ENCODE measurements around the gene EHHADH. TPM values are rescaled to one million over a fixed set of nuclear protein-coding genes. Genes with fewer than 3 reads are reported as not detected.

The EHHADH gene
- total and polyA plus RNA-seq, 9 of the 15 experiments (the other 6 are each of a cell fraction or from before 2014, with no cell fraction given) = 3.6 to 6.4 (median 5.4) TPM

DNA sequence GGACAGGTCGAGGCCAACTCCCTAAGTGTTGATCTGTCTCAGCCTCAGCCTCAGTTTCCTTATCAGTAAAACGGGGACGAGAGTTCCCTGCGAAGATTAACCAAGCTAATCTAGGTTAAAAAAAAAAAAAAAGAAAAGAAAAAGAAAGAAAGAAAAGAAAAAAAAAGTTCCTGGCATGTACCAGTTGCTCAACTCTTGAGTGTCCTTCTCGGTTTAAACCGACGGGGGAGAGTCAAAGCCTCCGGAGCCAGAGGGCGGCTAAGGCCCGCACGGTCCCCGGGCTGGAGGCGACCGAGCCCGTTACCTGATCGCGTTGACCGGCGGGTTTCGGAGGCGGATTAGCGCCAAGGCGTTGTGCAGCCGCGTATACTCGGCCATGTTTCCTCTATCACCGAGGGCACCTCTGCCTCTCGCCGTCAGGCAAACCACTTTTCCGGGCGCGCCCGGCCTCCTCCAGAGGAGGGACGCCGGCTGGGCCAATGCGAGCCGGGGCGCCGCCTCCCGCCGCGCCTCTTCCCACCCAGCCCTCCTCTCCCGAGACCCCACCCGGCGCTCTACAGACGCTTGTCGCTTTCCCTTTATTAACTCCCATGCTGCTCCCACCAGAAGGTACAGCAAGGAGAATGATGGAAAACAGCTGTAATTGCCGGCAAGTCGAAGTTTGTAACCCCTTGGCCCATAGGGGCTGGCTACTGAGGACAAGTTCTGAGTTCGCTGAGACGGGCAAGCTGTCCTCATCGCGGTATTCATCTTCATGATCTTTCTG, at the start of gene EHHADH (continued):
- TF ChIP-seq, protein P1, sequence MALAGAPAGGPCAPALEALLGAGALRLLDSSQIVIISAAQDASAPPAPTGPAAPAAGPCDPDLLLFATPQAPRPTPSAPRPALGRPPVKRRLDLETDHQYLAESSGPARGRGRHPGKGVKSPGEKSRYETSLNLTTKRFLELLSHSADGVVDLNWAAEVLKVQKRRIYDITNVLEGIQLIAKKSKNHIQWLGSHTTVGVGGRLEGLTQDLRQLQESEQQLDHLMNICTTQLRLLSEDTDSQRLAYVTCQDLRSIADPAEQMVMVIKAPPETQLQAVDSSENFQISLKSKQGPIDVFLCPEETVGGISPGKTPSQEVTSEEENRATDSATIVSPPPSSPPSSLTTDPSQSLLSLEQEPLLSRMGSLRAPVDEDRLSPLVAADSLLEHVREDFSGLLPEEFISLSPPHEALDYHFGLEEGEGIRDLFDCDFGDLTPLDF (CRISPR knock-in tag; IDR thresholded peaks at IDR 0.05) = no peak
- TF ChIP-seq NELFE (IDR thresholded peaks at IDR 0.05; ENCODE audit: insufficient read depth, insufficient read length) (no peak), BCL6 (CRISPR knock-in tag; IDR thresholded peaks at IDR 0.05) (no peak), RUNX1 (IDR thresholded peaks at IDR 0.05; ENCODE audit: low read depth) (no peak), YY1 (IDR thresholded peaks at IDR 0.05; ENCODE audit: borderline replicate concordance in 1 of 3, control insufficient read depth in 1 of 3, extremely low read depth in 1 of 3, insufficient read depth in 3 of 3, insufficient read length in 1 of 3, insufficient replicate concordance in 2 of 3, low read depth in 1 of 3, low read length in 2 of 3) (peak; percentile 18 to 86 (median 78)), PYGO2 (tag; IDR thresholded peaks at IDR 0.05) (no peak), MXI1 (IDR thresholded peaks at IDR 0.05; ENCODE audit: low read depth, low read length) (no peak), ZFP1 (CRISPR knock-in tag; IDR thresholded peaks at IDR 0.05) (no peak), FOSL1 (tag; conservative IDR thresholded peaks at IDR 0.05) (no peak), XRCC5 (IDR thresholded peaks at IDR 0.05; ENCODE audit: low read depth, low read length) (no peak), CBX5 (IDR thresholded peaks at IDR 0.05; ENCODE audit: borderline replicate concordance, low read depth) (no peak), SIRT6 (IDR thresholded peaks at IDR 0.05; ENCODE audit: low read depth, low read length) (no peak), ETV1 (tag; conservative IDR thresholded peaks at IDR 0.05; ENCODE audit: low read depth) (no peak), CEBPB (tag; IDR thresholded peaks at IDR 0.05) (peak; percentile 77), RBM22 (IDR thresholded peaks at IDR 0.05; ENCODE audit: low read depth, low read length, poor library complexity, severe bottlenecking) (no peak), CHD1 (IDR thresholded peaks at IDR 0.05; ENCODE audit: low read length) (no peak), ARHGAP35 (IDR thresholded peaks at IDR 0.05; ENCODE audit: partially characterized antibody) (no peak), ZNF695 (CRISPR knock-in tag; IDR thresholded peaks at IDR 0.05) (no peak)
- TF ChIP-seq, protein P2, sequence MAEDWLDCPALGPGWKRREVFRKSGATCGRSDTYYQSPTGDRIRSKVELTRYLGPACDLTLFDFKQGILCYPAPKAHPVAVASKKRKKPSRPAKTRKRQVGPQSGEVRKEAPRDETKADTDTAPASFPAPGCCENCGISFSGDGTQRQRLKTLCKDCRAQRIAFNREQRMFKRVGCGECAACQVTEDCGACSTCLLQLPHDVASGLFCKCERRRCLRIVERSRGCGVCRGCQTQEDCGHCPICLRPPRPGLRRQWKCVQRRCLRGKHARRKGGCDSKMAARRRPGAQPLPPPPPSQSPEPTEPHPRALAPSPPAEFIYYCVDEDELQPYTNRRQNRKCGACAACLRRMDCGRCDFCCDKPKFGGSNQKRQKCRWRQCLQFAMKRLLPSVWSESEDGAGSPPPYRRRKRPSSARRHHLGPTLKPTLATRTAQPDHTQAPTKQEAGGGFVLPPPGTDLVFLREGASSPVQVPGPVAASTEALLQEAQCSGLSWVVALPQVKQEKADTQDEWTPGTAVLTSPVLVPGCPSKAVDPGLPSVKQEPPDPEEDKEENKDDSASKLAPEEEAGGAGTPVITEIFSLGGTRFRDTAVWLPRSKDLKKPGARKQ (CRISPR knock-in tag; IDR thresholded peaks at IDR 0.05) = no peak
- TF ChIP-seq, protein P3, sequence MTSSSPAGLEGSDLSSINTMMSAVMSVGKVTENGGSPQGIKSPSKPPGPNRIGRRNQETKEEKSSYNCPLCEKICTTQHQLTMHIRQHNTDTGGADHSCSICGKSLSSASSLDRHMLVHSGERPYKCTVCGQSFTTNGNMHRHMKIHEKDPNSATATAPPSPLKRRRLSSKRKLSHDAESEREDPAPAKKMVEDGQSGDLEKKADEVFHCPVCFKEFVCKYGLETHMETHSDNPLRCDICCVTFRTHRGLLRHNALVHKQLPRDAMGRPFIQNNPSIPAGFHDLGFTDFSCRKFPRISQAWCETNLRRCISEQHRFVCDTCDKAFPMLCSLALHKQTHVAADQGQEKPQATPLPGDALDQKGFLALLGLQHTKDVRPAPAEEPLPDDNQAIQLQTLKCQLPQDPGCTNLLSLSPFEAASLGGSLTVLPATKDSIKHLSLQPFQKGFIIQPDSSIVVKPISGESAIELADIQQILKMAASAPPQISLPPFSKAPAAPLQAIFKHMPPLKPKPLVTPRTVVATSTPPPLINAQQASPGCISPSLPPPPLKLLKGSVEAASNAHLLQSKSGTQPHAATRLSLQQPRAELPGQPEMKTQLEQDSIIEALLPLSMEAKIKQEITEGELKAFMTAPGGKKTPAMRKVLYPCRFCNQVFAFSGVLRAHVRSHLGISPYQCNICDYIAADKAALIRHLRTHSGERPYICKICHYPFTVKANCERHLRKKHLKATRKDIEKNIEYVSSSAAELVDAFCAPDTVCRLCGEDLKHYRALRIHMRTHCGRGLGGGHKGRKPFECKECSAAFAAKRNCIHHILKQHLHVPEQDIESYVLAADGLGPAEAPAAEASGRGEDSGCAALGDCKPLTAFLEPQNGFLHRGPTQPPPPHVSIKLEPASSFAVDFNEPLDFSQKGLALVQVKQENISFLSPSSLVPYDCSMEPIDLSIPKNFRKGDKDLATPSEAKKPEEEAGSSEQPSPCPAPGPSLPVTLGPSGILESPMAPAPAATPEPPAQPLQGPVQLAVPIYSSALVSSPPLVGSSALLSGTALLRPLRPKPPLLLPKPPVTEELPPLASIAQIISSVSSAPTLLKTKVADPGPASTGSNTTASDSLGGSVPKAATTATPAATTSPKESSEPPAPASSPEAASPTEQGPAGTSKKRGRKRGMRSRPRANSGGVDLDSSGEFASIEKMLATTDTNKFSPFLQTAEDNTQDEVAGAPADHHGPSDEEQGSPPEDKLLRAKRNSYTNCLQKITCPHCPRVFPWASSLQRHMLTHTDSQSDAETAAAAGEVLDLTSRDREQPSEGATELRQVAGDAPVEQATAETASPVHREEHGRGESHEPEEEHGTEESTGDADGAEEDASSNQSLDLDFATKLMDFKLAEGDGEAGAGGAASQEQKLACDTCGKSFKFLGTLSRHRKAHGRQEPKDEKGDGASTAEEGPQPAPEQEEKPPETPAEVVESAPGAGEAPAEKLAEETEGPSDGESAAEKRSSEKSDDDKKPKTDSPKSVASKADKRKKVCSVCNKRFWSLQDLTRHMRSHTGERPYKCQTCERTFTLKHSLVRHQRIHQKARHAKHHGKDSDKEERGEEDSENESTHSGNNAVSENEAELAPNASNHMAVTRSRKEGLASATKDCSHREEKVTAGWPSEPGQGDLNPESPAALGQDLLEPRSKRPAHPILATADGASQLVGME (CRISPR knock-in tag; IDR thresholded peaks at IDR 0.05) = no peak

Measured in K562 (cell line).